Activated CD8-positive, alpha-beta memory T cell treated with anti-CD3 and anti-CD28 coated beads for 1 hour (primary cell): ENCODE results near the gene AMOTL2.

Experiments
- DNase-seq, 2 donors: peaks; one replicate each; pipeline ENCODE4 v3.0.0-alpha.2; 2020; ENCODE audit warnings: low read depth in 1 of 2; ENCODE audit errors: extremely low read depth in 1 of 2

AMOTL2 gene

GRCh38 chr3:134380249-134380648 lies 6.0 kb upstream of the AMOTL2 start:
- no peak for DNase-seq

- no peak for DNase-seq
Measured at GRCh38 chr3:134378818-134379217, 4.6 kb upstream of the AMOTL2 start.

- no peak for DNase-seq
Measured at GRCh38 chr3:134378384-134378783, 4.1 kb upstream of the AMOTL2 start.

GRCh38 chr3:134377896-134378295 lies 3.6 kb upstream of the AMOTL2 start:
- no peak for DNase-seq

- DNase-seq: no peak
Measured at GRCh38 chr3:134376786-134377426, 2.7 kb upstream of the AMOTL2 start.

GRCh38 chr3:134376385-134376765 lies 2.1 kb upstream of the AMOTL2 start:
- DNase-seq: no peak

- DNase-seq: no peak
Measured at GRCh38 chr3:134375582-134376384, 1.5 kb upstream of the AMOTL2 start.

GRCh38 chr3:134374791-134375581 lies 739 bp upstream of the AMOTL2 start:
- no peak for DNase-seq

- DNase-seq: no peak
Measured at GRCh38 chr3:134373271-134374104, 759 bp downstream of the AMOTL2 start.

- DNase-seq: no peak
Measured at GRCh38 chr3:134372396-134373270, 1.6 kb downstream of the AMOTL2 start.

- no peak for DNase-seq
Measured at GRCh38 chr3:134371542-134372324, 2.5 kb downstream of the AMOTL2 start.

- DNase-seq: no peak
Measured at GRCh38 chr3:134370611-134371531, 3.4 kb downstream of the AMOTL2 start.

GRCh38 chr3:134369861-134370596 lies 4.2 kb downstream of the AMOTL2 start:
- DNase-seq: no peak

- DNase-seq: no peak
Measured at GRCh38 chr3:134369231-134369741, 5.0 kb downstream of the AMOTL2 start.

GRCh38 chr3:134368751-134369105 lies 5.5 kb downstream of the AMOTL2 start:
- no peak for DNase-seq

- no peak for DNase-seq
Measured at GRCh38 chr3:134367869-134368750, 6.1 kb downstream of the AMOTL2 start.
